ENCODE data around the gene ZNHIT6. TPM values are rescaled to one million over a fixed set of nuclear protein-coding genes. Genes with fewer than 3 reads are reported as not detected.

ZNHIT6 gene
- total RNA-seq, 1 donor from 2014 or later = 26.3 TPM

- ATAC-seq = no peak
- no peak for DNase-seq (ENCODE audit: low spot score)
- intact Hi-C loops (cut with DNase I) = no loop called here
Observed at GRCh38 chr1:85604298-85604997, 103.8 kb downstream of the ZNHIT6 start.

- intact Hi-C loops (cut with DNase I) = no loop called here
- DNase-seq (ENCODE audit: low spot score) (no peak), ATAC-seq (no peak)
Observed at GRCh38 chr1:85603086-85603880, 105.0 kb downstream of the ZNHIT6 start.

- intact Hi-C loops (cut with DNase I) = no loop called here
- no peak for ATAC-seq
- no peak for DNase-seq (ENCODE audit: low spot score)
Observed at GRCh38 chr1:85602571-85602970, 105.7 kb downstream of the ZNHIT6 start.

- ATAC-seq (peak; percentile 76), DNase-seq (ENCODE audit: low spot score) (no peak)
- intact Hi-C loops (cut with DNase I) = no loop called here
Observed at GRCh38 chr1:85601901-85602300, 106.3 kb downstream of the ZNHIT6 start.

- intact Hi-C loops (cut with DNase I) = no loop called here
- DNase-seq (ENCODE audit: low spot score) (no peak), ATAC-seq (no peak)
Observed at GRCh38 chr1:85599681-85600080, 108.6 kb downstream of the ZNHIT6 start.

Other genes starting within 250 kb of the ZNHIT6 start
- 35.7 TPM for gene DDAH1, start 243.3 kb downstream of the ZNHIT6 start, total RNA-seq
- gene CCN1, start 127.7 kb downstream of the ZNHIT6 start, total RNA-seq = 137 TPM